NB4 (cell line): ENCODE measurements around the gene LIMS1.

ENCODE experiments used
- MYC ChIP-seq: IDR thresholded peaks from 2 replicates; pipeline ENCODE4 v1.6.1; 2011; ENCODE audit warnings: low read depth, low read length
- POLR2A ChIP-seq: IDR thresholded peaks from 2 replicates; pipeline ENCODE4 v1.6.1; 2011; ENCODE audit warnings: mild to moderate bottlenecking; ENCODE audit not compliant: insufficient read length; ENCODE audit errors: extremely low read depth
- TF ChIP-seq, protein P1 (sequence below): IDR thresholded peaks from one replicate; pipeline ENCODE4 v1.5.1; 2012; ENCODE audit warnings: low read depth, low read length
- TF ChIP-seq, protein P2 (sequence below): IDR thresholded peaks from 2 replicates; pipeline ENCODE4 v1.6.1; 2011; ENCODE audit warnings: low read depth, low read length

DNA sequence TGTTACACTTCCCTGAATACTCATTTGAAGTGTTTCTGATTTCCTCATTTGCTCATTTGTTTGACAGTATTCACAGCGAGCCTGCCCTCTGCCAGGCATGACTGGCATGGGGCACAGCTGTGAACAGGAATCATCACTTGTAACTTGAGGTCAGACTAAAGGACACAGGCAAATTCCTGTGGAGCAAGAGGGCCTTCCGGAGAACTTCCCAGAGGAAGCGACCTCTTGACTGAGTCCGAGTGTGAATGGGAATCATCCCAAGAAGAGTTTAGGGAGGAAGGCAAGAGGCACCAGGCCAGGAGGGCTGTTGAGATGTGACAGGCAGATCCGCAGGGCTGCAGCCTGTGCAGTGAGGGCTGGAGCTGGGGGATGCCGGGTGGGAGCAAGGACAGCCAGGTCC lies 45.4 kb downstream of the LIMS1 start:
- TF ChIP-seq, protein P1, sequence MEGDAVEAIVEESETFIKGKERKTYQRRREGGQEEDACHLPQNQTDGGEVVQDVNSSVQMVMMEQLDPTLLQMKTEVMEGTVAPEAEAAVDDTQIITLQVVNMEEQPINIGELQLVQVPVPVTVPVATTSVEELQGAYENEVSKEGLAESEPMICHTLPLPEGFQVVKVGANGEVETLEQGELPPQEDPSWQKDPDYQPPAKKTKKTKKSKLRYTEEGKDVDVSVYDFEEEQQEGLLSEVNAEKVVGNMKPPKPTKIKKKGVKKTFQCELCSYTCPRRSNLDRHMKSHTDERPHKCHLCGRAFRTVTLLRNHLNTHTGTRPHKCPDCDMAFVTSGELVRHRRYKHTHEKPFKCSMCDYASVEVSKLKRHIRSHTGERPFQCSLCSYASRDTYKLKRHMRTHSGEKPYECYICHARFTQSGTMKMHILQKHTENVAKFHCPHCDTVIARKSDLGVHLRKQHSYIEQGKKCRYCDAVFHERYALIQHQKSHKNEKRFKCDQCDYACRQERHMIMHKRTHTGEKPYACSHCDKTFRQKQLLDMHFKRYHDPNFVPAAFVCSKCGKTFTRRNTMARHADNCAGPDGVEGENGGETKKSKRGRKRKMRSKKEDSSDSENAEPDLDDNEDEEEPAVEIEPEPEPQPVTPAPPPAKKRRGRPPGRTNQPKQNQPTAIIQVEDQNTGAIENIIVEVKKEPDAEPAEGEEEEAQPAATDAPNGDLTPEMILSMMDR = no peak
- no peak for TF ChIP-seq POLR2A
- TF ChIP-seq, protein P2, sequence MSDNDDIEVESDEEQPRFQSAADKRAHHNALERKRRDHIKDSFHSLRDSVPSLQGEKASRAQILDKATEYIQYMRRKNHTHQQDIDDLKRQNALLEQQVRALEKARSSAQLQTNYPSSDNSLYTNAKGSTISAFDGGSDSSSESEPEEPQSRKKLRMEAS = no peak
- no peak for TF ChIP-seq MYC
